DMS 273 (cell line): ENCODE measurements around the gene FAP.

Experiments
- DNase-seq: peaks from one replicate; lab custom pipeline; 2025; ENCODE audit not compliant: unreplicated experiment; lab: John Stamatoyannopoulos, UW

Gene FAP

GRCh38 chr2:162242586-162243280 lies 512 bp downstream of the FAP start:
- DNase-seq: peak; percentile 32

- DNase-seq: no peak
Observed at GRCh38 chr2:162241571-162241970, 1.7 kb downstream of the FAP start.

- no peak for DNase-seq
Observed at GRCh38 chr2:162234620-162235462, 8.4 kb downstream of the FAP start.

GRCh38 chr2:162233197-162233596 lies 10.0 kb downstream of the FAP start:
- no peak for DNase-seq

GRCh38 chr2:162232671-162233070 lies 10.6 kb downstream of the FAP start:
- DNase-seq: no peak

GRCh38 chr2:162232027-162232426 lies 11.2 kb downstream of the FAP start:
- no peak for DNase-seq

GRCh38 chr2:162230761-162231160 lies 12.5 kb downstream of the FAP start:
- DNase-seq: no peak

- no peak for DNase-seq
Observed at GRCh38 chr2:162226836-162227235, 16.4 kb downstream of the FAP start.

- peak; percentile 62 for DNase-seq
Observed at GRCh38 chr2:162221064-162221463, 22.2 kb downstream of the FAP start.

GRCh38 chr2:162220368-162220767 lies 22.9 kb downstream of the FAP start:
- DNase-seq: peak; percentile 10

GRCh38 chr2:162219426-162219825 lies 23.8 kb downstream of the FAP start:
- DNase-seq: no peak

GRCh38 chr2:162217598-162217997 lies 25.6 kb downstream of the FAP start:
- peak; percentile 51 for DNase-seq

- DNase-seq: no peak
Observed at GRCh38 chr2:162215162-162215561, 28.1 kb downstream of the FAP start.

- no peak for DNase-seq
Observed at GRCh38 chr2:162212366-162212765, 30.9 kb downstream of the FAP start.

GRCh38 chr2:162211732-162212131 lies 31.5 kb downstream of the FAP start:
- no peak for DNase-seq

GRCh38 chr2:162210385-162210784 lies 32.9 kb downstream of the FAP start:
- DNase-seq: peak; percentile 15

- DNase-seq: no peak
Observed at GRCh38 chr2:162202203-162202602, 41.0 kb downstream of the FAP start.

GRCh38 chr2:162200636-162201035 lies 42.6 kb downstream of the FAP start:
- DNase-seq: no peak

GRCh38 chr2:162199913-162200312 lies 43.3 kb downstream of the FAP start:
- DNase-seq: no peak

GRCh38 chr2:162198239-162198638 lies 45.0 kb downstream of the FAP start:
- DNase-seq: no peak

GRCh38 chr2:162197069-162197825 lies 46.0 kb downstream of the FAP start:
- no peak for DNase-seq

- no peak for DNase-seq
Observed at GRCh38 chr2:162196638-162197037, 46.6 kb downstream of the FAP start.
